ENCODE results near the gene ACP6. TPM values are rescaled to one million over a fixed set of nuclear protein-coding genes. Genes with fewer than 3 reads are reported as not detected.

Gene ACP6
- polyA plus RNA-seq, 3 donors, result 2.0 to 4.1 (median 2.1) TPM

GRCh38 chr1:147611586-147611985 lies 58.7 kb downstream of the ACP6 start:
- Histone ChIP-seq H3K36me3 (replicated peaks in 1 of 2; ENCODE audit: control insufficient read depth in 1 of 2, insufficient read depth in 2 of 2, low read length in 2 of 2) (no peaks in the 10 kb centered on the region), H2AFZ (ENCODE audit: insufficient read depth, low read depth, low read length, poor library complexity, severe bottlenecking) (no peak overlapping the region), H3K4me1 (ENCODE audit: control insufficient read depth in 1 of 2, insufficient read depth in 2 of 2, low read length in 2 of 2) (no peaks in the 10 kb centered on the region), H3K27ac (ENCODE audit: low read depth in 1 of 2, low read length in 2 of 2) (no peak overlapping the region), H3K4me3 (replicated peaks in 1 of 3; ENCODE audit: low read depth in 2 of 3, low read length in 3 of 3) (no peak overlapping the region), H3K9me3 (replicated peaks in 1 of 2; ENCODE audit: control insufficient read depth in 1 of 2, insufficient read depth in 1 of 2, low read length in 2 of 2) (no peaks in the 10 kb centered on the region), H3K4me2 (replicated peaks; ENCODE audit: extremely low read depth, low read length, poor library complexity, severe bottlenecking) (no peak overlapping the region), H3K27me3 (ENCODE audit: control insufficient read depth in 2 of 2, insufficient read depth in 2 of 2, low read length in 2 of 2) (peaks cover 0 to 2% of the 10 kb centered on the region in 2 donors), H3K79me2 (ENCODE audit: insufficient read depth, low read length) (no peaks in the 10 kb centered on the region), H4K20me1 (ENCODE audit: insufficient read depth, low read length) (no peaks in the 10 kb centered on the region), H3K9ac (ENCODE audit: insufficient read depth, low read length, poor library complexity, severe bottlenecking) (no peak overlapping the region)
- H3K36me3 Mint-ChIP-seq, result peaks cover 7 to 14% of the 10 kb centered on the region in 2 donors
- 100% methylated on average over 3 of the region's 8 CpGs for WGBS (ENCODE audit: insufficient coverage)
- H3K9me3 Mint-ChIP-seq, result no peaks in the 10 kb centered on the region
- intact Hi-C loops (cut with micrococcal nuclease), result no loop called here
- H3K27ac Mint-ChIP-seq, result peak overlapping the region in 1 of 7 donors; percentile 28
- H3K4me3 Mint-ChIP-seq, result no peak overlapping the region
- no peak for TF ChIP-seq CTCF (IDR thresholded peaks at IDR 0.05)
- H3K27me3 Mint-ChIP-seq (ENCODE audit: low read depth in 3 of 3), result peaks cover 2 to 6% (median 2%) of the 10 kb centered on the region in 3 donors
- DNase-seq, result no peak
- no peaks in the 10 kb centered on the region for H3K4me1 Mint-ChIP-seq

- peaks cover 2 to 6% (median 2%) of the 10 kb centered on the region in 3 donors for H3K27me3 Mint-ChIP-seq (ENCODE audit: low read depth in 3 of 3)
- no peaks in the 10 kb centered on the region for H3K9me3 Mint-ChIP-seq
- Histone ChIP-seq H2AFZ (ENCODE audit: insufficient read depth, low read depth, low read length, poor library complexity, severe bottlenecking) (no peak overlapping the region), H3K4me3 (replicated peaks in 1 of 3; ENCODE audit: low read depth in 2 of 3, low read length in 3 of 3) (no peak overlapping the region), H3K4me2 (replicated peaks; ENCODE audit: extremely low read depth, low read length, poor library complexity, severe bottlenecking) (no peak overlapping the region), H3K27ac (ENCODE audit: low read depth in 1 of 2, low read length in 2 of 2) (no peak overlapping the region), H3K9me3 (replicated peaks in 1 of 2; ENCODE audit: control insufficient read depth in 1 of 2, insufficient read depth in 1 of 2, low read length in 2 of 2) (no peaks in the 10 kb centered on the region), H3K79me2 (ENCODE audit: insufficient read depth, low read length) (no peaks in the 10 kb centered on the region), H4K20me1 (ENCODE audit: insufficient read depth, low read length) (no peaks in the 10 kb centered on the region), H3K4me1 (ENCODE audit: control insufficient read depth in 1 of 2, insufficient read depth in 2 of 2, low read length in 2 of 2) (no peaks in the 10 kb centered on the region), H3K9ac (ENCODE audit: insufficient read depth, low read length, poor library complexity, severe bottlenecking) (no peak overlapping the region), H3K27me3 (ENCODE audit: control insufficient read depth in 2 of 2, insufficient read depth in 2 of 2, low read length in 2 of 2) (peaks cover 0 to 2% of the 10 kb centered on the region in 2 donors), H3K36me3 (replicated peaks in 1 of 2; ENCODE audit: control insufficient read depth in 1 of 2, insufficient read depth in 2 of 2, low read length in 2 of 2) (no peaks in the 10 kb centered on the region)
- TF ChIP-seq CTCF (IDR thresholded peaks at IDR 0.05), result no peak
- no peak for DNase-seq
- no peak overlapping the region for H3K27ac Mint-ChIP-seq
- H3K36me3 Mint-ChIP-seq, result peaks cover 5 to 13% of the 10 kb centered on the region in 2 donors
- H3K4me1 Mint-ChIP-seq, result no peaks in the 10 kb centered on the region
- no CpG with 5 or more reads among the region's 3 CpGs for WGBS (ENCODE audit: insufficient coverage)
- intact Hi-C loops (cut with micrococcal nuclease), result no loop called here
- no peak overlapping the region for H3K4me3 Mint-ChIP-seq
These were observed 59.3 kb downstream of the ACP6 start for GRCh38 chr1:147611021-147611426.
